Activated effector memory CD4-positive, alpha-beta T cell treated with anti-CD3 and anti-CD28 coated beads, Interleukin-2, amount 50 U/mL, for 16 hours (primary cell): ENCODE data around the gene ADGRF5.

Source experiments
- DNase-seq: peaks from one replicate; pipeline ENCODE4 v3.0.0-alpha.2; 2020

Gene ADGRF5

DNA sequence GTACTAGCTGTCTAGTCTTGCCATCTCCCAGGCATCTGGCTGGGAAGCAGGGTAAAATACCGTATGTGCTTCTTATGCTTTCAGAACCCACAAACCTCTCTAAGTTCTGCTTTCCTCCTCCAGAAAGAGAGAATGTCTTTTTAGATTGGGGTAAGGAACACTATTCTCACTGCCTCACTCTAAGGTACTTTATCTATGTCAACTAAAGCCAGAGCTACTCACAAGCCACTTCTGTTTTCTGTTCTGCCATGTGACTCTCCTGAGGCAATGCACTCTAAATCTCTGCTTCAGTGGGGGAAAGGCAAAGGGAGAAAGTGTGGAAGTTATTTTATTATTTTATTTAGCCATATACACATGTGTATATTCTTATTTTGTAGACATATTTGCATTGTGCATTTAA is 112.9 kb downstream of the ADGRF5 start:
- DNase-seq = no peak
